ENCODE measurements around the gene DLK2.
A peak's percentile ranks its signal among the peaks of the same experiment; 100 is the strongest.
"Not testable (repeated sequence)": the region's sequence is repeated elsewhere in the genome, so short reads cannot be mapped to it uniquely, and the experiment has no call there.

DLK2 gene

GRCh38 chr6:43451939-43452338 is 3.4 kb downstream of the DLK2 start:
- no peak for DNase-seq

- no peak for DNase-seq
Observed at GRCh38 chr6:43451348-43451747, 4.0 kb downstream of the DLK2 start.

GRCh38 chr6:43450699-43451131 is 4.6 kb downstream of the DLK2 start:
- DNase-seq, result no peak

- DNase-seq, result no peak
Observed at GRCh38 chr6:43448916-43449315, 6.4 kb downstream of the DLK2 start.

GRCh38 chr6:43447604-43448003 is 7.7 kb downstream of the DLK2 start:
- no peak for DNase-seq

GRCh38 chr6:43445576-43445975 is 9.8 kb downstream of the DLK2 start:
- no peak for DNase-seq

GRCh38 chr6:43444582-43444981 is 10.8 kb downstream of the DLK2 start:
- no peak for DNase-seq

- DNase-seq, result no peak
Observed at GRCh38 chr6:43444036-43444435, 11.3 kb downstream of the DLK2 start.

GRCh38 chr6:43442935-43443334 is 12.4 kb downstream of the DLK2 start:
- no peak for DNase-seq

GRCh38 chr6:43437700-43438099 is 17.6 kb downstream of the DLK2 start:
- DNase-seq, result no peak

- no peak for DNase-seq
Observed at GRCh38 chr6:43436577-43437282, 18.6 kb downstream of the DLK2 start.

- no peak for DNase-seq
Observed at GRCh38 chr6:43435682-43436437, 19.5 kb downstream of the DLK2 start.

GRCh38 chr6:43434943-43435342 is 20.4 kb downstream of the DLK2 start:
- DNase-seq, result no peak

- no peak for DNase-seq
Observed at GRCh38 chr6:43434001-43434840, 21.1 kb downstream of the DLK2 start.

GRCh38 chr6:43433148-43433547 is 22.2 kb downstream of the DLK2 start:
- DNase-seq, result no peak

GRCh38 chr6:43432009-43432945 is 23.1 kb downstream of the DLK2 start:
- DNase-seq, result no peak

GRCh38 chr6:43428874-43429273 is 26.5 kb downstream of the DLK2 start:
- no peak for DNase-seq

GRCh38 chr6:43428112-43428570 is 27.2 kb downstream of the DLK2 start:
- no peak for DNase-seq

GRCh38 chr6:43427406-43428111 is 27.8 kb downstream of the DLK2 start, which contains the start of gene ABCC10:
ABCC10 (plus strand) TSS chr6:43427541; CDS start chr6:43427979, 438 bp downstream.
- peak; percentile 95 to 97 for DNase-seq

- DNase-seq, result no peak
Observed at GRCh38 chr6:43426928-43427405, 28.4 kb downstream of the DLK2 start.

- DNase-seq, result not testable (repeated sequence)
Observed at GRCh38 chr6:43425083-43425482, 30.3 kb downstream of the DLK2 start.
